Astrocyte (in vitro differentiated cells and primary cell): ENCODE measurements around the gene SNX27. TPM values are rescaled to one million over a fixed set of nuclear protein-coding genes. Genes with fewer than 3 reads are reported as not detected.

Experiments
- DNase-seq: peaks from one replicate; pipeline ENCODE4 v3.0.0-alpha.2; 2010; ENCODE audit warnings: low read depth
- FAIRE-seq: peaks from 2 replicates; lab custom pipeline; 2011; peaks lifted over from hg19 to GRCh38; lab: Jason Lieb, UNC
- H2AFZ ChIP-seq: 2 replicates; pipeline ENCODE4 v1.6.0; 2012; ENCODE audit warnings: low read depth, low read length, inconsistent platforms
- H3K27ac ChIP-seq: 2 replicates; pipeline ENCODE4 v1.5.1; 2011; ENCODE audit warnings: low read depth, low read length, inconsistent platforms
- H3K27me3 ChIP-seq: 2 replicates; pipeline ENCODE4 v1.6.0; 2011; ENCODE audit warnings: low read length, inconsistent platforms; ENCODE audit not compliant: insufficient read depth
- H3K36me3 ChIP-seq: 2 replicates; pipeline ENCODE4 v1.5.1; 2011; ENCODE audit warnings: low read length, inconsistent platforms; ENCODE audit not compliant: insufficient read depth
- H3K4me1 ChIP-seq: 2 replicates; pipeline ENCODE4 v1.5.1; 2011; ENCODE audit warnings: low read length, inconsistent platforms; ENCODE audit not compliant: insufficient read depth
- H3K4me2 ChIP-seq: 2 replicates; pipeline ENCODE4 v1.6.0; 2012; ENCODE audit warnings: low read length, inconsistent platforms
- H3K4me3 ChIP-seq: 2 replicates; pipeline ENCODE4 v1.5.1; 2011; ENCODE audit warnings: low read depth, mild to moderate bottlenecking, low read length, inconsistent platforms; ENCODE audit not compliant: insufficient read depth
- H3K79me2 ChIP-seq: 2 replicates; pipeline ENCODE4 v1.6.0; 2012; ENCODE audit warnings: mild to moderate bottlenecking, low read length, inconsistent platforms; ENCODE audit not compliant: insufficient read depth
- H3K9ac ChIP-seq: 2 replicates; pipeline ENCODE4 v1.6.0; 2012; ENCODE audit warnings: mild to moderate bottlenecking, low read length, inconsistent platforms
- H3K9me3 ChIP-seq: 2 replicates; pipeline ENCODE4 v1.5.1; 2012; ENCODE audit warnings: low read depth, mild to moderate bottlenecking, low read length, inconsistent platforms; ENCODE audit not compliant: insufficient read depth
- H4K20me1 ChIP-seq: 2 replicates; pipeline ENCODE4 v1.6.0; 2012; ENCODE audit warnings: low read length, inconsistent platforms; ENCODE audit not compliant: insufficient read depth
- H3K27ac Mint-ChIP-seq: one replicate; pipeline ENCODE4 v1.8.0; 2021; ENCODE audit warnings: mild to moderate bottlenecking, mixed read lengths; ENCODE audit not compliant: unreplicated experiment
- H3K27me3 Mint-ChIP-seq: one replicate; pipeline ENCODE4 v1.8.0; 2021; ENCODE audit warnings: low read depth, mixed read lengths; ENCODE audit not compliant: unreplicated experiment
- H3K36me3 Mint-ChIP-seq: one replicate; pipeline ENCODE4 v1.8.0; 2021; ENCODE audit warnings: low read depth, mixed read lengths; ENCODE audit not compliant: unreplicated experiment
- H3K4me1 Mint-ChIP-seq: one replicate; pipeline ENCODE4 v1.8.0; 2021; ENCODE audit warnings: low read depth, mixed read lengths; ENCODE audit not compliant: unreplicated experiment
- H3K4me3 Mint-ChIP-seq: one replicate; pipeline ENCODE4 v1.8.0; 2021; ENCODE audit warnings: mild to moderate bottlenecking, moderate library complexity, mixed read lengths; ENCODE audit not compliant: unreplicated experiment
- H3K9me3 Mint-ChIP-seq: one replicate; pipeline ENCODE4 v1.8.0; 2021; ENCODE audit warnings: mild to moderate bottlenecking, mixed read lengths; ENCODE audit not compliant: unreplicated experiment
- CTCF ChIP-seq: IDR thresholded peaks from 2 replicates; pipeline ENCODE4 v1.5.1; 2011; ENCODE audit warnings: low read depth, mild to moderate bottlenecking, inconsistent platforms, low read length, moderate library complexity; ENCODE audit not compliant: insufficient read depth
- EZH2 ChIP-seq: IDR thresholded peaks from 2 replicates; pipeline ENCODE4 v1.6.1; 2012; ENCODE audit warnings: mild to moderate bottlenecking, low read length, inconsistent platforms; ENCODE audit not compliant: insufficient read depth
- total RNA-seq: library from RNA; stranded (reverse); gene quantifications from 2 replicates; pipeline ENCODE4 v1.2.1, GENCODE V29; 2021

Gene SNX27
- total RNA-seq, 1 donor from 2014 or later: 53.1 TPM

GRCh38 chr1:151584780-151585179 lies 27.1 kb upstream of the SNX27 start:
- Mint-ChIP-seq H3K4me1 (peaks cover 44% of the 10 kb centered on the region), H3K36me3 (peaks cover 26% of the 10 kb centered on the region), H3K4me3 (peak overlapping the region; percentile 57), H3K27me3 (no peaks in the 10 kb centered on the region), H3K27ac (peak overlapping the region; percentile 95), H3K9me3 (no peaks in the 10 kb centered on the region)
- no peaks in the 10 kb centered on the region for H3K79me2 ChIP-seq
- H3K4me2 ChIP-seq: no peak overlapping the region
- no peaks in the 10 kb centered on the region for H4K20me1 ChIP-seq
- H3K9me3 ChIP-seq: no peaks in the 10 kb centered on the region
- peaks cover 7% of the 10 kb centered on the region for H3K4me1 ChIP-seq
- H3K27ac ChIP-seq: no peak overlapping the region
- no peak overlapping the region for H3K9ac ChIP-seq
- no peak for FAIRE-seq
- H2AFZ ChIP-seq: no peak overlapping the region
- H3K4me3 ChIP-seq: no peak overlapping the region
- no peak for DNase-seq
- no peaks in the 10 kb centered on the region for H3K27me3 ChIP-seq
- TF ChIP-seq EZH2 (no peak), CTCF (no peak)
- peaks cover 18% of the 10 kb centered on the region for H3K36me3 ChIP-seq

- no peak overlapping the region for H3K4me3 ChIP-seq
- H3K4me2 ChIP-seq: peak overlapping the region; percentile 30
- H3K27me3 ChIP-seq: no peaks in the 10 kb centered on the region
- Mint-ChIP-seq H3K36me3 (peaks cover 23% of the 10 kb centered on the region), H3K27me3 (no peaks in the 10 kb centered on the region), H3K4me3 (peak overlapping the region; percentile 55), H3K4me1 (peaks cover 38% of the 10 kb centered on the region), H3K9me3 (peaks cover 3% of the 10 kb centered on the region), H3K27ac (peak overlapping the region; percentile 95)
- H3K36me3 ChIP-seq: peaks cover 16% of the 10 kb centered on the region
- H3K27ac ChIP-seq: no peak overlapping the region
- H3K4me1 ChIP-seq: peaks cover 7% of the 10 kb centered on the region
- DNase-seq (peak; percentile 79), FAIRE-seq (no peak)
- H4K20me1 ChIP-seq: no peaks in the 10 kb centered on the region
- TF ChIP-seq CTCF (no peak), EZH2 (no peak)
- no peaks in the 10 kb centered on the region for H3K79me2 ChIP-seq
- no peak overlapping the region for H2AFZ ChIP-seq
- no peaks in the 10 kb centered on the region for H3K9me3 ChIP-seq
- no peak overlapping the region for H3K9ac ChIP-seq
Observed at GRCh38 chr1:151585622-151586021, 26.2 kb upstream of the SNX27 start.

- no peaks in the 10 kb centered on the region for H3K36me3 Mint-ChIP-seq
- no peak for FAIRE-seq
Observed at GRCh38 chr1:151590961-151591360, 20.9 kb upstream of the SNX27 start.

More at GRCh38 chr1:151590961-151591360, 20.9 kb upstream of the SNX27 start:
- TF ChIP-seq CTCF (no peak), EZH2 (no peak)
- no peak overlapping the region for H3K27ac ChIP-seq
- no peaks in the 10 kb centered on the region for H3K27me3 ChIP-seq
- Mint-ChIP-seq H3K4me3 (no peak overlapping the region), H3K4me1 (peaks cover 6% of the 10 kb centered on the region), H3K27me3 (no peaks in the 10 kb centered on the region), H3K9me3 (peaks cover 8% of the 10 kb centered on the region), H3K27ac (no peak overlapping the region)
- no peaks in the 10 kb centered on the region for H3K9me3 ChIP-seq
- no peak for DNase-seq
- no peaks in the 10 kb centered on the region for H3K79me2 ChIP-seq
- H3K4me1 ChIP-seq: peaks cover under 1% of the 10 kb centered on the region
- H3K4me2 ChIP-seq: no peak overlapping the region
- H2AFZ ChIP-seq: no peak overlapping the region
- H3K36me3 ChIP-seq: no peaks in the 10 kb centered on the region
- no peak overlapping the region for H3K4me3 ChIP-seq
- no peak overlapping the region for H3K9ac ChIP-seq
- H4K20me1 ChIP-seq: no peaks in the 10 kb centered on the region
